ENCODE results near the gene ATP1A3.

GRCh38 chr19:41925208-41926003 lies 68.6 kb downstream of the ATP1A3 start:
- TF ChIP-seq POLR2A (IDR thresholded peaks at IDR 0.05) (no peak), CTCF (IDR thresholded peaks at IDR 0.05) (no peak)

All from adrenal gland (tissue), 5 donors.